Pancreas (tissue), 10 donors: ENCODE measurements around the gene ATG7. TPM values are rescaled to one million over a fixed set of nuclear protein-coding genes. Genes with fewer than 3 reads are reported as not detected.

Experiments
- ATAC-seq, 4 donors: fragments of 200-7000 bp; cut with Tn5 transposase; one replicate each; pipeline versions ENCODE4 v1.8.0 to v1.9.1; 2020; ENCODE audit warnings: mild to moderate bottlenecking in 4 of 4, moderate library complexity in 4 of 4
- DNase-seq, 6 donors: peaks; one replicate each; pipeline ENCODE4 v3.0.0-alpha.2; 2020
- FAIRE-seq: peaks from 2 replicates; lab custom pipeline; 2012; peaks lifted over from hg19 to GRCh38; lab: Jason Lieb, UNC
- H3K27ac ChIP-seq, 4 donors: fragments of 200-600 bp; sonication (generic); 1 replicate in 3 of 4; 2 replicates in 1 of 4; pipeline versions ENCODE4 v1.5.0 to v1.8.0; 2020
- H3K27me3 ChIP-seq, 4 donors: fragments of 200-600 bp; one replicate each; pipeline ENCODE4 v1.8.0; 2021
- H3K36me3 ChIP-seq, 3 donors: fragments of 200-600 bp; sonication (generic) in 1 of 3; one replicate each; pipeline versions ENCODE4 v1.5.0 to v1.8.0; 2020 to 2021
- H3K4me1 ChIP-seq, 3 donors: fragments of 200-600 bp; one replicate each; pipeline ENCODE4 v1.8.0; 2021
- H3K4me3 ChIP-seq, 4 donors: fragments of 200-600 bp; sonication (generic) in 2 of 4; one replicate each; pipeline versions ENCODE4 v1.5.0 to v1.8.0; 2020 to 2021
- H3K9me3 ChIP-seq, 4 donors: fragments of 200-600 bp; one replicate each; pipeline ENCODE4 v1.8.0; 2021
- WGBS, 2 donors: extraction: QIAGEN DNeasy Blood & Tissue Kit; methylation state at CpG; one replicate each; pipeline ENCODE4 v1.1.7; 2013; 5-methylcytosine and 5-hydroxymethylcytosine counted together
- intact Hi-C, 3 donors: fragments of 100-400 bp; cut with DNase I; formaldehyde crosslinking; loops; one replicate each; pipeline versions ENCODE4 v1.11.1 to v1.14.2; 2022
- polyA plus RNA-seq, 2 donors: library from polyadenylated mRNA; stranded (reverse); fragments of 200-250 nt; gene quantifications; one replicate each; pipeline ENCODE4 v1.2.3, GENCODE V29; 2013
- total RNA-seq, 6 donors: library from RNA; stranded (reverse); fragmentation: NEBNext Ultra II Directional in 4 of 6; extraction: Animal tissue kit (Norgen Biotek cat#: 25700) in 4 of 6; gene quantifications; one replicate each; pipeline versions ENCODE4 v1.2.1 to v1.2.4, GENCODE V29; 2021 to 2023
- TF ChIP-seq, protein P1 (sequence below), 4 donors: fragments of 200-600 bp; sonication (generic) in 3 of 4; IDR thresholded peaks; one replicate each; pipeline versions ENCODE4 v1.5.0 to v1.8.0; 2021; ENCODE audit warnings: antibody characterized with exemption in 4 of 4
- donor health status: healthy with polysubstance abuse.
- donor health status: DM: no; HTN: no; CAD: no; lungs with moderate emphysema.
- donor health status: DM: no; HTN: no; CAD: no.
- donor health status: control.
- donor health status: control.
- donor health status: Bipolar disorder and iron deficiency.
- donor health status: DM: yes; HTN: yes; CAD: no.
- donor health status: DM: no; HTN: no; CAD: no.
- donor health status: DM: no; HTN: no; CAD: no.
- donor health status: DM: yes; HTN: yes; CAD: no.

ATG7 gene
- total and polyA plus RNA-seq, 8 donors = 5.1 to 28.0 (median 15.7) TPM

GRCh38 chr3:11434017-11434526 is 161.9 kb downstream of the ATG7 start:
- H3K4me1 ChIP-seq = peaks cover 0 to 12% (median 8%) of the 10 kb centered on the region in 3 donors
- TF ChIP-seq, protein P1, sequence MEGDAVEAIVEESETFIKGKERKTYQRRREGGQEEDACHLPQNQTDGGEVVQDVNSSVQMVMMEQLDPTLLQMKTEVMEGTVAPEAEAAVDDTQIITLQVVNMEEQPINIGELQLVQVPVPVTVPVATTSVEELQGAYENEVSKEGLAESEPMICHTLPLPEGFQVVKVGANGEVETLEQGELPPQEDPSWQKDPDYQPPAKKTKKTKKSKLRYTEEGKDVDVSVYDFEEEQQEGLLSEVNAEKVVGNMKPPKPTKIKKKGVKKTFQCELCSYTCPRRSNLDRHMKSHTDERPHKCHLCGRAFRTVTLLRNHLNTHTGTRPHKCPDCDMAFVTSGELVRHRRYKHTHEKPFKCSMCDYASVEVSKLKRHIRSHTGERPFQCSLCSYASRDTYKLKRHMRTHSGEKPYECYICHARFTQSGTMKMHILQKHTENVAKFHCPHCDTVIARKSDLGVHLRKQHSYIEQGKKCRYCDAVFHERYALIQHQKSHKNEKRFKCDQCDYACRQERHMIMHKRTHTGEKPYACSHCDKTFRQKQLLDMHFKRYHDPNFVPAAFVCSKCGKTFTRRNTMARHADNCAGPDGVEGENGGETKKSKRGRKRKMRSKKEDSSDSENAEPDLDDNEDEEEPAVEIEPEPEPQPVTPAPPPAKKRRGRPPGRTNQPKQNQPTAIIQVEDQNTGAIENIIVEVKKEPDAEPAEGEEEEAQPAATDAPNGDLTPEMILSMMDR (IDR thresholded peaks at IDR 0.05) = no peak
- intact Hi-C loops = no loop called here
- peak overlapping the region in 2 of 4 donors; percentile 56 to 69 for H3K27ac ChIP-seq
- WGBS, 2 donors = 47 to 48% methylated on average over 3 of the region's 3 CpGs
- H3K27me3 ChIP-seq = no peaks in the 10 kb centered on the region
- no peaks in the 10 kb centered on the region for H3K9me3 ChIP-seq
- FAIRE-seq (no peak), DNase-seq (peak in 3 of 6 donors; percentile 6 to 32 (median 15)), ATAC-seq (peak; percentile 38 to 84 (median 79))
- no peak overlapping the region for H3K4me3 ChIP-seq
- H3K36me3 ChIP-seq = no peaks in the 10 kb centered on the region

GRCh38 chr3:11434563-11435096 is 162.4 kb downstream of the ATG7 start:
- DNase-seq (no peak), FAIRE-seq (no peak), ATAC-seq (peak in 1 of 4 donors; percentile 13)
- intact Hi-C loops = no loop called here
- H3K4me1 ChIP-seq = peaks cover 0 to 12% (median 8%) of the 10 kb centered on the region in 3 donors
- H3K27ac ChIP-seq = peak overlapping the region in 2 of 4 donors; percentile 56 to 69
- TF ChIP-seq, protein P1 (IDR thresholded peaks at IDR 0.05) = no peak
- no peaks in the 10 kb centered on the region for H3K27me3 ChIP-seq
- H3K4me3 ChIP-seq = no peak overlapping the region
- 64 to 78% methylated on average over 6 of the region's 6 CpGs for whole genome bisulfite sequencing, 2 donors
- H3K36me3 ChIP-seq = no peaks in the 10 kb centered on the region
- H3K9me3 ChIP-seq = no peaks in the 10 kb centered on the region

DNA sequence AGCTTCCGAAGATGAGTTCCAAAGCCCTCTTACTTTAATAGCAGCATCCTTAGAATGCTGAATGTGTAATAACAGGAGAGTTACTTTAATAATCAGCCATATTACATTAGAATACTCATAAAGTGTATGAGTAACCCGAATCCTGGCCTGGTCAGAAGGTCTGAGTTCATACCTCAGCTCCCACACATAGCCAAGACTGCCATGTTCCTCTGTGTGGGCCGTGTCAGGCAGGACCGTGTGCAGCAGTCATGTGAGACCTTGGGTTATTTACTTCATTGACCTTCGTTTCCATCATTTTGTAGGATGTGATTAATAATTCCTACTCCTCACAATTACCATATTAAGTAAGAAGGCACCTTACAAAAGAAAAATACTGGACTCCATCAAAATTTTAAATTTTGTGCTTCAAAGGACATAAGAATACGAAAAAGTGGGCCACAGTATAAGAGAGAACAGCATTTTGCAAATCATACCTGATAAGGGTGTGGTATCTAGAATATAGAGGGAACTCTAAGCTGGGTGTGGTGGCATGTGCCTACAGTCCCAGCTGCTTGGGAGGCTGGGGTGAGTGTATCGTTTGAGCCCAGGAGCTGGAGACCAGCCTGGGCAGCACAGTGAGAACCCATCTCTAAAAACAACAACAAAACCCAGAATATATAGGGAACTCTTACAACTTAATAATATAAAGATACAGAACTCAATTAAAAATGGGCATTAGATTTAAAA is 163.4 kb downstream of the ATG7 start:
- peaks cover 0 to 12% (median 8%) of the 10 kb centered on the region in 3 donors for H3K4me1 ChIP-seq
- H3K27me3 ChIP-seq = no peaks in the 10 kb centered on the region
- intact Hi-C loops = no loop called here
- H3K36me3 ChIP-seq = no peaks in the 10 kb centered on the region
- FAIRE-seq = no peak
- H3K4me3 ChIP-seq = no peak overlapping the region
- no peaks in the 10 kb centered on the region for H3K9me3 ChIP-seq
- TF ChIP-seq, protein P1 (IDR thresholded peaks at IDR 0.05) = no peak
- H3K27ac ChIP-seq = no peak overlapping the region
- no peak for ATAC-seq
- DNase-seq = no peak
- WGBS, 2 donors = 91 to 93% methylated on average over 7 of the region's 7 CpGs

DNA sequence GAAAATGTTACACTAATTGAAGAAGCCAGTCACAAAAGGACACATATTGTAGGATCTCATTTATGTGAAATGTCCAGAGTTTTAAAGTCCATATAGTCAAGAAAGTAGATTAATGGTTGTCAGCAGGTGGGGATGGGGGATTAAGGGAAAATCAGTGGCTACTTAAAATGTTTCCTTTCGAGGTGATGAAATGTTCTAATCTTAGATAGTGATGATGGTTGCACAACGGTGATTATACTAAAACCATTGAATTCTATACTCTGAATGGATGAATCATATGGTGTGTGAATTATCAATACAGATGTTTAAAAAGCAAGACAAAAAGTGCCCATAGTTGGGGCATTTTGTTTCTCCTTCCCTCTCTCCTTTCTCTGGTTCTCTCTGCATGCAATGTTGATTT is 164.6 kb downstream of the ATG7 start:
- intact Hi-C loops = no loop called here
- no peak for DNase-seq
- ATAC-seq = no peak
- 84 to 86% methylated on average over 2 of the region's 2 CpGs for WGBS, 2 donors
- H3K9me3 ChIP-seq = no peaks in the 10 kb centered on the region
- TF ChIP-seq, protein P1 (IDR thresholded peaks at IDR 0.05) = no peak
- no peaks in the 10 kb centered on the region for H3K36me3 ChIP-seq
- H3K27ac ChIP-seq = no peak overlapping the region
- no peak for FAIRE-seq
- H3K4me1 ChIP-seq = peaks cover 0 to 12% (median 8%) of the 10 kb centered on the region in 3 donors
- H3K27me3 ChIP-seq = no peaks in the 10 kb centered on the region
- no peak overlapping the region for H3K4me3 ChIP-seq
